ENCODE measurements around the gene GRM5.
A peak's percentile ranks its signal among the peaks of the same experiment; 100 is the strongest.
"Not testable (repeated sequence)": the region's sequence is repeated elsewhere in the genome, so short reads cannot be mapped to it uniquely, and the experiment has no call there.

GRM5 gene

GRCh38 chr11:88979641-88980040 is 86.1 kb downstream of the GRM5 start:
- peak; percentile 24 for DNase-seq (ENCODE audit: low read depth)
- no peak overlapping the region for H3K4me3 ChIP-seq (ENCODE audit: low read depth, low read length)

DNA sequence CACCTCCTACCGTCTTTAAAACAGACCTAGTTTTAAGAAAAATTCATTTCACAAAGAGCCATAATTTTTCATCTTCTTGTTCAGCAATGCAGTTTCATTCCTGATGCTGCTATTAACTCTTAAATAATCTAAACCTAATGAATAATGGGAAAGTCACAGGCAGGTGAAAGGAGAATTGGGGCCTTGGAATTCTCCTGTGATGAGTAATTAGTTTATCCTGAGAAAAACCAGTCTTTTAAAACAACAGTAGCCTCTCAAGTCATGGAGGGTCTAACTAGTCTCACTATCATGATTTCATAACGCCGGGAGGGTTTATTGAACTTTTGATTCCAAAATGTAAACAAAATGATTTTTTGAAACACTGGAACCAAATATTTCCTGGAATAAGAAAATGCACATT is 86.8 kb downstream of the GRM5 start:
- DNase-seq (ENCODE audit: low read depth), result not testable (repeated sequence)

DNA sequence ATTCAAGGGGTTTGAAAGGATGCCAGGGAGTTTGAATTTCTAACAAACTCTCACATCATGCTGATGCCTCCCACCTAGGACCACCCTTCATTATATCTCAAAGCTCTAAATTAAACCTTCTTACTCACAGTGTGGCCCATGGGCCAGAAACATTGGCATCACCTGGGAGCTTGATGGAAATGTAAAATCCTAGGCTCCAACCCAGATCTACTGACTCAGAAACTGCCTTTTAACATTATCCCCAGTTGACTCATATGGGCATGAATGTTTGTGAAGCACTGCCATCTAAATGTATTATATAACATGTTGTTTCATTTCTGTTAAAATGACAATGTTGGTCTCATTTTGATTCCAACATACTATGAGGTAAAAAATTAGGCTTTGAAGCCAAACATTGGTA is 90.3 kb downstream of the GRM5 start:
- DNase-seq (ENCODE audit: low read depth); H3K4me3 ChIP-seq (ENCODE audit: low read depth, low read length): not testable (repeated sequence)

More for the DNA sequence above, 86.8 kb downstream of the GRM5 start:
- H3K4me3 ChIP-seq (ENCODE audit: low read depth, low read length), result not testable (repeated sequence)

DNA sequence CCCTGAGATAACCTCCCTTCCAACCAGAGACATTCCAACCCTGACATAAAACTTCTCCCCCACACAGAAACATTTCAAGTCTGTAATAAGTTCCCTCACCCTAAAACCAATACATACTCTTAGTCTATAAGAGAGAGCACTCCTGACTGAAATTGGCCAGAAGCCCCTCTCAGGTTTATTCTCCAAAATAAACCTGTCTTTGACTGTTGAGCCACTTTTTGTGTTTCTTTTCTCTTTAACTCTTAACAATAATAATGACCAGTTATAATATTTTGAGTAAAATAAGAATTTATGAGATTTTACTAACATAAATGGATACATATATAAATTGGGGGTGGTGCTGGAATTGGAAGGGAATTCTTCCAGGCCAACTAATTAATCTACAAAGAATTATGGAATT is 93.6 kb downstream of the GRM5 start:
- H3K4me3 ChIP-seq (ENCODE audit: low read depth, low read length), result no peak overlapping the region
- no peak for DNase-seq (ENCODE audit: low read depth)

DNA sequence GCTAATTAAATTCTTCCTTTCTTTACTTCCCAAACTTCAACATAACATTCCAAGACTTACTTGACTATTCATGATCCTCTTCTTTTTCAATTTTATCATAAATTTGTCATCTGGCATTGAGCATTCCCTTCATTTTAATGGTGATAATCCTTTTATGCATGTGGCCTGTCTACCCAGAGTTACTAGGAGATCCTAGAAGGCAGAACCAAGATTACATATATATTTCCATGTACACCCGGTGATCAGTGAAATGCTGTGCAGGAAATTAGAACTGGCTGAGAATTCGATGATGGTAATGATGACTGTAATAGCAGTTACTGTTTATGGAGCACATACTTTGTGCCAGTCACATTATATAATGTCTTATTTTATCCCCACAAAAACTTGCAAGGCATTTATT is 104.2 kb downstream of the GRM5 start:
- not testable (repeated sequence) for H3K4me3 ChIP-seq (ENCODE audit: low read depth, low read length); DNase-seq (ENCODE audit: low read depth)

GRCh38 chr11:88959857-88960256 is 105.9 kb downstream of the GRM5 start:
- not testable (repeated sequence) for H3K4me3 ChIP-seq (ENCODE audit: low read depth, low read length); DNase-seq (ENCODE audit: low read depth)

DNA sequence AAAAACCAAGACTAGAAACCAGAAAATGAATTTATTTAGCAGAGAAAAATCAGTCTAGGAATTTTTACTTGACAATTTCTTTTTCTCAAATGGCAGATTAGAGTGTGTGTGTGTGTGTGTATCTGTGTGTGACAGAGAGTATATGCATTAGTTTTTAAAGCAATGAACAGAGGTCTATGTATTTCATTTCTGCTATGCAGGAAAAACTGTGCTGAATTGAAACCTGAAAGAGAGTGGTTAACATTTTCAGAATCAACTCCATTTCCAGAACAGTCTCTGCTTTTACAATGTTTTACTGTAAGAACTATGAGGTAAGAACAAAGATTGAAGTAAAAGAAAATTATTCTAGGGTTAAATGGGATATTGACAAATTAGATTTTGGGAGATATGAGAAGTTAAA is 114.8 kb downstream of the GRM5 start:
- DNase-seq (ENCODE audit: low read depth), result no peak
- no peak overlapping the region for H3K4me3 ChIP-seq (ENCODE audit: low read depth, low read length)

DNA sequence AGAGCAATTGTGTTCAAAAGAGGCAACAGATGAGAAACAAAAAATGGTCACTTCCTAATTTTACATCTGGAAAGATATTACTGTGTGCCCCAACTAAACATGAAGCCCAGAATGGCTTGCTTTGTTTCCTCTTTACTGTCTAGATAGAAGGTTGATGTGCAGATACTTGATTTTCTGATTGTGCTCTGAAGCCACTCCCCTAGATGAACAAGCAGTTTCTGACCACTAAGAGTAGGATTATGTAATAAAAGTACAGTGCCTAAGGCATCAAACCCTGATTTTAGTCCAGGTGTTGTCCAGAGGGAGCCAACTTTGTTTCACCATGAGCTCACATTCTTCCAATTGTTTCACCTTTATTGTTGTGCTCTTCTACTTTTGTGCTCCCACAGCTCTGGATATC is 116.9 kb downstream of the GRM5 start:
- H3K4me3 ChIP-seq (ENCODE audit: low read depth, low read length); DNase-seq (ENCODE audit: low read depth): not testable (repeated sequence)

DNA sequence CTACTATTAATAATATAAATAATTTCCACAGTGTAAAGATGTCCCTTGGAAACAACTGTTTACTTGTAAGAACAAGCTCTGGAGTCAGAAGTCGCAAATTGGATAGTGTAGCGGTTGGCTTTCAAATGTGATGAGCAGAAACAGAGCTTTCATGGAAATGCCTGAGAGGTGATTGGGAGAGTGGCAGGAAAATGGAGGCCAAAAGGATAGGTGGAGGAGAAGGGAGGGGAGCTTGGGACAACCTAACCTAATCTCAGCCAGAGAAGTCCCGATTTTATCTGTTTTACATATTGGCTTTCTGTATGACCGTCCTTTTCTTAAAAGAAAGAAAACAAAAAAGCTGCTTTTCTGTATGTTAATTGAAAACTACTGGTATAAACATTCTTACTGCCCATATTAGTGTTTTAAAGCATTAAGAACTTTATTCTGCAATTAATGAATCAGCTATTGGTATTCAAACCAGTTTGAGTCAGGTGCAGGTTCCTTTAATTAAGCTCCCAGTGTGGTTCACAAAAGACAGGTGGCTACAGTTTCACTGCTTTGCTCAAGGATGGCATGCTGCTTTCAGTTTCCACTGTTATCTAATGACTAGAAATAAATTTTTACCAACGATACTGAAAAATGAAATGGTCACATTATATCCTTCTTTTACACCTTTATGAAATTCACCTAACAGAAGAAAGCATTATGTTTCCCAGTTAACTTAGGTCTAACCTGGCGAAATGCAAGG is 117.8 kb downstream of the GRM5 start:
- not testable (repeated sequence) for DNase-seq (ENCODE audit: low read depth); H3K4me3 ChIP-seq (ENCODE audit: low read depth, low read length)

DNA sequence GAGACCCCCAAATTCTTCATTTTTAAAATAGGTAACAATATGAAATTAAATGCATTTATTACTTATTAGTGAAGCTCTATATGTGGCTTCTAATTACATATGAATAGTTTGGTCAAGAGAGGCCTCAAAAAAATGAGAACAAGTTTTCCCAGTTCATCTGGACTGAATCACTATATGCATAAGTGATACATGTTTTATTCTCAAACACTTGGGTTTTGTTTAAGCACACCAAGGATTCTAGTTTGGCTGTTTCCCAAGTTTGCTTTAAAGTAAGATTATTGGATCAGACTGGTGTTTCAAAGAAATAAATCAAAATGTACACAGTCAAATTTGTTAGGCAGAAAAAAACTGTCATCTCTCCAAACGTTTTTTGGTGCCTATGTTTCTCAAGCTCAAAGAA is 136.1 kb downstream of the GRM5 start:
- DNase-seq (ENCODE audit: low read depth), result peak; percentile 31
- not testable (repeated sequence) for H3K4me3 ChIP-seq (ENCODE audit: low read depth, low read length)

DNA sequence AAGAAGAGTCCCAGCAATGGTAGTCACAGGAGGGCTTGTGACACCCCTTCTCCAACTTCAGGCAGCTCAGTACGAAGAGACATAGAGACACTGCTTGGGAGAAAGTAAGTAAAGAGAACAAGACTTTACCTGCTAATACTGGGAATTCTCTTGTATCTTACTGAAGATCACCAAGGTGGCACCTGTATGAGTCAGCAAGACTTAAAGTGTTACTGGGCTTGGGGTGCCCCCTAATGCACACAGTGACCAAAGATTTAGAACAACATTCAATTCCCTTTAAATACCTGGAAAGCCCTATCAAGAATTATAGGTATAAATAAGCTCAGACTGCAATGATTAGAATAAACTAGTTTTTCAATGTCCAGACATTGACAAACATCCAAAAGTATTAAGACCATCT is 148.7 kb downstream of the GRM5 start:
- DNase-seq (ENCODE audit: low read depth); H3K4me3 ChIP-seq (ENCODE audit: low read depth, low read length): not testable (repeated sequence)

GRCh38 chr11:88909500-88909899 is 156.3 kb downstream of the GRM5 start:
- no peak for DNase-seq (ENCODE audit: low read depth)
- no peak overlapping the region for H3K4me3 ChIP-seq (ENCODE audit: low read depth, low read length)

- H3K4me3 ChIP-seq (ENCODE audit: low read depth, low read length); DNase-seq (ENCODE audit: low read depth): not testable (repeated sequence)
Observed at GRCh38 chr11:88901436-88901835, 164.3 kb downstream of the GRM5 start.

- not testable (repeated sequence) for DNase-seq (ENCODE audit: low read depth); H3K4me3 ChIP-seq (ENCODE audit: low read depth, low read length)
Observed at GRCh38 chr11:88888855-88889254, 176.9 kb downstream of the GRM5 start.

- no peak overlapping the region for H3K4me3 ChIP-seq (ENCODE audit: low read depth, low read length)
- DNase-seq (ENCODE audit: low read depth), result peak; percentile 15
Observed at GRCh38 chr11:88886796-88887195, 179.0 kb downstream of the GRM5 start.

- DNase-seq (ENCODE audit: low read depth); H3K4me3 ChIP-seq (ENCODE audit: low read depth, low read length): not testable (repeated sequence)
Observed at GRCh38 chr11:88882800-88883199, 183.0 kb downstream of the GRM5 start.

DNA sequence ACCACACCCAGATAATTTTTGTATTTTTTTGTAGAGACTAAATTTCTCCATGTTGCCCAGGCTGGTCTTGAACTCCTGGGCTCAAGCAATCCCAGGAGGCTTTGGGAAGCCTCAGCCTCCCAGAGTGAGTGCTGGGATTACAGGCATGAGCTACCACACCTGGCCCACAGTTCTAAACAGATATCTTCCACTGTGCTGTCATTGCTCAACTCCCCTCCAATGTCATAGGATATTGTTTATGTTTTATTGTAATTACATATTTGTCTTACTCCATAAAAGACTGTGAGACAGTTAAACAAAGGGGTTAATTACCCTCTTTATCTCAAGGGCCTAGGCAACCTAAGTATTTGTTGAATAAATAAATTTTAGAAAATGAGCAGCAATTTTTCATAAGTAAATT is 204.2 kb downstream of the GRM5 start:
- no peak overlapping the region for H3K4me3 ChIP-seq (ENCODE audit: low read depth, low read length)
- DNase-seq (ENCODE audit: low read depth), result no peak

DNA sequence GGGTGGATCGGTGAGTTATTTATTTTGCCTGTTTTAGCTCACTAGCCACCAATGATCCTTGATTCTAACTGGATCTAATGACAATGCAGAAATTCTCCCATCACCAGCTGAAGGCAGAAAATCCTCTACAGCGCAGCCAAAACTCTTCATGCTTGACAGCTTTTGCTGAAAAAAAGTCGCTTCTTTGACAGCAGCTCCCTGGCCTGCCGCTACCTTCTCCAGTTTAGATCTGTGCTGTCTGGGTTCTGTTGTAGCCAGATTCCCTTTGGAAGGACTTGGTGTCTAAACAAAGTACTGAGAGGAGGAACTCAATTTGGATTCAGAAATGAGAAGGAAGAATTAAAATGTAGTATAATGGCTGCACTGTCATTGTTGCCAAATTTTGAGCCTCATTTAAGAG is 205.4 kb downstream of the GRM5 start:
- not testable (repeated sequence) for DNase-seq (ENCODE audit: low read depth); H3K4me3 ChIP-seq (ENCODE audit: low read depth, low read length)

DNA sequence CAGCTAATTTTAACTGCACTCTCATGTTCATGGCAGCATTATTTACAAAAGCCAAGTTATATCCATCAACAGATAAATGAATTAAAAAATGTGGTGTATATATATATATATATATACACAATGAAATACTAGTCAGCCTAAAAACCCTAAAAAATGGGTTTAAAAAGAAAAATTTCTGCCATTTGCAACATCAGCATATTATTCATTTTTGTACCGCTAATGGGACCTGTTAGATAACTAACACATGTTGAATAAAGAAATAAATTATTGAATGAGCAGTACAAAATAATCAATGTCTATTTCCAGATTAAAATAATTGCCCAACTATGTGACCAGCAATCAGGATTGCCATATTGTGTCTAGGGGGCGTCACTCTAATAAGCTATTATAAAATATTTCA is 211.8 kb downstream of the GRM5 start:
- not testable (repeated sequence) for H3K4me3 ChIP-seq (ENCODE audit: low read depth, low read length); DNase-seq (ENCODE audit: low read depth)

DNA sequence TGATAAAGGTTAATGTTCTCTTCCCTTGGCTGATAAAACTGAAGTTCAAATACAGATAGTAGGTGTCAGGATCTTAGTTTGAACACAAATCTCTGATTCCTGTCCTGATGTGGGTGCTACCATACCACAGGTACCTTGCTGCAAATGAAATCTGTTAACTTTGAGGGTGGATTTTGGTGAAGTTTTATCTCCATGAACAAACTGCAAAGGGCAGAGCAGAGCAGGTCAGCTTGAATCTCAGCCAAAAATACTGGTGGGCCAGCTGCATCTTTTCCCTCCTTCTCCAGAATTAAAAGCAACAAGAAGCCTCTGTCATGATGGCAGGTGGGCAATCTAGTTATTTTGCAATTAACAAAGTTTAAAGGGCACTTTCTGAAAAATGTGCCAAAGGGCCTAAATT is 214.2 kb downstream of the GRM5 start:
- not testable (repeated sequence) for H3K4me3 ChIP-seq (ENCODE audit: low read depth, low read length); DNase-seq (ENCODE audit: low read depth)

GRCh38 chr11:88849773-88850172 is 216.0 kb downstream of the GRM5 start:
- not testable (repeated sequence) for H3K4me3 ChIP-seq (ENCODE audit: low read depth, low read length); DNase-seq (ENCODE audit: low read depth)
